Vagina (tissue), 2 donors: ENCODE measurements around the gene DGKQ. TPM values are rescaled to one million over a fixed set of nuclear protein-coding genes. Genes with fewer than 3 reads are reported as not detected.

Experiments used
- DNase-seq, 2 donors: peaks; one replicate each; pipeline ENCODE4 v3.0.0-alpha.2; 2017; ENCODE audit errors: extremely low spot score in 2 of 2
- H3K27ac ChIP-seq: fragments of 200-600 bp; sonication (generic); one replicate; pipeline ENCODE4 v1.5.1; 2019
- H3K27me3 ChIP-seq: fragments of 200-600 bp; sonication (generic); one replicate; pipeline ENCODE4 v1.5.1; 2019
- H3K36me3 ChIP-seq, 2 donors: fragments of 200-600 bp; sonication (generic); one replicate each; pipeline ENCODE4 v1.5.1; 2017 to 2019
- H3K4me1 ChIP-seq: fragments of 200-600 bp; sonication (generic); one replicate; pipeline ENCODE4 v1.5.1; 2019
- H3K4me3 ChIP-seq, 2 donors: fragments of 200-600 bp; sonication (generic); 1 replicate in 1 of 2; 2 replicates in 1 of 2; pipeline ENCODE4 v1.5.1; 2016 to 2019
- H3K9me3 ChIP-seq: fragments of 200-600 bp; sonication (generic); one replicate; pipeline ENCODE4 v1.5.1; 2019
- POLR2A ChIP-seq, 2 donors: fragments of 450-650 bp; IDR thresholded peaks; one replicate each; pipeline ENCODE4 v1.6.1; 2017; ENCODE audit warnings: antibody characterized with exemption in 2 of 2, mild to moderate bottlenecking in 2 of 2, moderate library complexity in 2 of 2
- POLR2AphosphoS5 ChIP-seq, 2 donors: sonication (generic); formaldehyde crosslinking; IDR thresholded peaks; one replicate each; pipeline ENCODE4 v1.9.0; 2017; ENCODE audit warnings: antibody characterized with exemption in 2 of 2, mild to moderate bottlenecking in 2 of 2, low read depth in 1 of 2; ENCODE audit not compliant: insufficient read depth in 1 of 2
- intact Hi-C: fragments of 100-400 bp; cut with DNase I; formaldehyde crosslinking; loops from one replicate; pipeline ENCODE4 v1.15.1; 2023
- total RNA-seq: library from RNA; depleted of rRNA; stranded (reverse); fragments of >200 nt; gene quantifications from one replicate; pipeline ENCODE4 v1.2.3, GENCODE V29; 2016
- TF ChIP-seq, protein P1 (sequence below), 3 experiments: fragments of 450-650 bp in 2 of 3; fragments of 200-600 bp in 1 of 3; sonication (generic) in 1 of 3; IDR thresholded peaks; one replicate each; pipeline ENCODE4 v1.5.1; 2017 to 2019; ENCODE audit warnings: antibody characterized with exemption in 3 of 3, mild to moderate bottlenecking in 2 of 3, moderate library complexity in 2 of 3

Gene DGKQ
- total RNA-seq, 1 donor from 2014 or later = 16.2 TPM

DNA sequence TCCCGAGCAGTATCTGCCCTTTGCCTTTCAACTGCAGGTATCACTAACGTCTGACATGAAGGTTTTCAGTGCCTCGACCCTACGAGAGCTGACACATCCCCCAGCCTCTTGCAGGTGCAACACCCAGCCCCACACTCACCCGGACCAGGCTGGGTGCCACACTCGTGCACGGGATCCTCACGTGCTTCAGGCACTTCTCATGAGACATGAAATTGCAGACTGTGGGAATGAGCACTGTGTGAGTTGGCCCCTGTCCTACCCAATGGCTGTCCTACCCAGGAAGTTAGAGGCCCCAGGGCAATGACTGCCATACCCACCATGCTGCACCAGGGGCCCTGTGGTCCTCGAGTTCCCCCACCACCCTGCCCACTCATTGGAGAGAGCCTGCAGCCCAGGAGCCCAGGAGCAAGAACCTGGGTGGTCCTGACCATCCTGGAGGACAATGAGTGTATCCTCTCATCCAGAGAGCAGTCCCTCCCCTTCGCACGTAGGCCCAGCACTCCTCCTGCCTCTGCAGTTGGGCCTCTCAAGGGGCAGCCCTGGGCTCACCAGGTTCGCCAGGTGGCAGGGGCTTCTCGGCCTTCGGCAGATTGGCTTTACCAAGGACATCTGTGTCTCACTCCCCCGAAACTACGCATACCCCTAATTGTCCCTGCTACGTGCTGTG lies 2.4 kb downstream of the DGKQ start:
- intact Hi-C loops = no loop called here
- H3K36me3 ChIP-seq = no peaks in the 10 kb centered on the region
- DNase-seq = no peak
- H3K4me1 ChIP-seq = peaks cover 43% of the 10 kb centered on the region
- H3K4me3 ChIP-seq = no peak overlapping the region
- TF ChIP-seq POLR2AphosphoS5 (IDR thresholded peaks at IDR 0.05; ENCODE audit: insufficient read depth in 1 of 2, low read depth in 1 of 2) = no peak
- TF ChIP-seq, protein P1, sequence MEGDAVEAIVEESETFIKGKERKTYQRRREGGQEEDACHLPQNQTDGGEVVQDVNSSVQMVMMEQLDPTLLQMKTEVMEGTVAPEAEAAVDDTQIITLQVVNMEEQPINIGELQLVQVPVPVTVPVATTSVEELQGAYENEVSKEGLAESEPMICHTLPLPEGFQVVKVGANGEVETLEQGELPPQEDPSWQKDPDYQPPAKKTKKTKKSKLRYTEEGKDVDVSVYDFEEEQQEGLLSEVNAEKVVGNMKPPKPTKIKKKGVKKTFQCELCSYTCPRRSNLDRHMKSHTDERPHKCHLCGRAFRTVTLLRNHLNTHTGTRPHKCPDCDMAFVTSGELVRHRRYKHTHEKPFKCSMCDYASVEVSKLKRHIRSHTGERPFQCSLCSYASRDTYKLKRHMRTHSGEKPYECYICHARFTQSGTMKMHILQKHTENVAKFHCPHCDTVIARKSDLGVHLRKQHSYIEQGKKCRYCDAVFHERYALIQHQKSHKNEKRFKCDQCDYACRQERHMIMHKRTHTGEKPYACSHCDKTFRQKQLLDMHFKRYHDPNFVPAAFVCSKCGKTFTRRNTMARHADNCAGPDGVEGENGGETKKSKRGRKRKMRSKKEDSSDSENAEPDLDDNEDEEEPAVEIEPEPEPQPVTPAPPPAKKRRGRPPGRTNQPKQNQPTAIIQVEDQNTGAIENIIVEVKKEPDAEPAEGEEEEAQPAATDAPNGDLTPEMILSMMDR (IDR thresholded peaks at IDR 0.05) = no peak
- TF ChIP-seq POLR2A (IDR thresholded peaks at IDR 0.05) = no peak
- H3K27ac ChIP-seq = no peak overlapping the region
- H3K27me3 ChIP-seq = no peaks in the 10 kb centered on the region
- H3K9me3 ChIP-seq = no peaks in the 10 kb centered on the region

GRCh38 chr4:970046-970745 lies 3.2 kb downstream of the DGKQ start:
- Histone ChIP-seq H3K27ac (no peak overlapping the region), H3K36me3 (peaks cover 0 to 5% of the 10 kb centered on the region in 2 donors), H3K27me3 (no peaks in the 10 kb centered on the region), H3K4me1 (peaks cover 43% of the 10 kb centered on the region), H3K9me3 (no peaks in the 10 kb centered on the region), H3K4me3 (no peak overlapping the region)
- DNase-seq = no peak
- intact Hi-C loops = no loop called here
- TF ChIP-seq POLR2A (IDR thresholded peaks at IDR 0.05) (no peak), POLR2AphosphoS5 (IDR thresholded peaks at IDR 0.05; ENCODE audit: insufficient read depth in 1 of 2, low read depth in 1 of 2) (no peak)
- TF ChIP-seq, protein P1 (IDR thresholded peaks at IDR 0.05) = no peak

- Histone ChIP-seq H3K4me1 (peaks cover 39% of the 10 kb centered on the region), H3K36me3 (peaks cover 0 to 8% of the 10 kb centered on the region in 2 donors), H3K27me3 (no peaks in the 10 kb centered on the region), H3K4me3 (no peak overlapping the region), H3K27ac (no peak overlapping the region), H3K9me3 (no peaks in the 10 kb centered on the region)
- intact Hi-C loops = no loop called here
- DNase-seq = no peak
- TF ChIP-seq POLR2AphosphoS5 (IDR thresholded peaks at IDR 0.05; ENCODE audit: insufficient read depth in 1 of 2, low read depth in 1 of 2) (no peak), POLR2A (IDR thresholded peaks at IDR 0.05) (no peak)
- TF ChIP-seq, protein P1 (IDR thresholded peaks at IDR 0.05) = no peak
These were observed 4.6 kb downstream of the DGKQ start for GRCh38 chr4:968621-969394.

DNA sequence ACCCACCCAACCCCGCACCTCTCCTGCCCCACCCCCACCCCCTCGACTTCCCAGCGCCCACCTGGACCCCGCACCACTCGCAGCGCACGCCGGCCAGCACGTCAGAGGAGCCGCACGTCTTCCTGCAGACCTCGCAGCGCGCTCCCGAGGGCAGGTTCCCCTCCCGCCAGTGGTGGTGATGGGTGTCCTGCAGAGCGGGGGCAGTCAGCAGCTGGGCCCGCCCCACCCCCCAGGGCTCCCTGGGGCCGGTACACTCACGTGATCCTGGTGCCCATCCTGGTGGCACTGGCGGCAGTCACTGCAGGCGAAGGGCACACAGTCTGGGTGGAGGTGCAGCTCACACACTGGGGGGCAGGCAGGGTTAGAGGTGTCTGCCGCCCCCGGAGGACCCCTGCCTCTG lies 5.1 kb downstream of the DGKQ start:
- H3K9me3 ChIP-seq = no peaks in the 10 kb centered on the region
- H3K27ac ChIP-seq = no peak overlapping the region
- H3K36me3 ChIP-seq = peaks cover 0 to 8% of the 10 kb centered on the region in 2 donors
- TF ChIP-seq, protein P1 (IDR thresholded peaks at IDR 0.05) = no peak
- TF ChIP-seq POLR2A (IDR thresholded peaks at IDR 0.05) (no peak), POLR2AphosphoS5 (IDR thresholded peaks at IDR 0.05; ENCODE audit: insufficient read depth in 1 of 2, low read depth in 1 of 2) (no peak)
- peaks cover 39% of the 10 kb centered on the region for H3K4me1 ChIP-seq
- intact Hi-C loops = no loop called here
- no peak for DNase-seq
- no peaks in the 10 kb centered on the region for H3K27me3 ChIP-seq
- H3K4me3 ChIP-seq = no peak overlapping the region
